ENCODE results near the gene SNORC. TPM values are rescaled to one million over a fixed set of nuclear protein-coding genes. Genes with fewer than 3 reads are reported as not detected.
A peak's percentile ranks its signal among the peaks of the same experiment; 100 is the strongest.

SNORC gene
- total and polyA plus RNA-seq, 2 of the 13 experiments (the other 11 are each of a cell fraction or from before 2014, with no cell fraction given) = 59.1 to 86.1 TPM

DNA sequence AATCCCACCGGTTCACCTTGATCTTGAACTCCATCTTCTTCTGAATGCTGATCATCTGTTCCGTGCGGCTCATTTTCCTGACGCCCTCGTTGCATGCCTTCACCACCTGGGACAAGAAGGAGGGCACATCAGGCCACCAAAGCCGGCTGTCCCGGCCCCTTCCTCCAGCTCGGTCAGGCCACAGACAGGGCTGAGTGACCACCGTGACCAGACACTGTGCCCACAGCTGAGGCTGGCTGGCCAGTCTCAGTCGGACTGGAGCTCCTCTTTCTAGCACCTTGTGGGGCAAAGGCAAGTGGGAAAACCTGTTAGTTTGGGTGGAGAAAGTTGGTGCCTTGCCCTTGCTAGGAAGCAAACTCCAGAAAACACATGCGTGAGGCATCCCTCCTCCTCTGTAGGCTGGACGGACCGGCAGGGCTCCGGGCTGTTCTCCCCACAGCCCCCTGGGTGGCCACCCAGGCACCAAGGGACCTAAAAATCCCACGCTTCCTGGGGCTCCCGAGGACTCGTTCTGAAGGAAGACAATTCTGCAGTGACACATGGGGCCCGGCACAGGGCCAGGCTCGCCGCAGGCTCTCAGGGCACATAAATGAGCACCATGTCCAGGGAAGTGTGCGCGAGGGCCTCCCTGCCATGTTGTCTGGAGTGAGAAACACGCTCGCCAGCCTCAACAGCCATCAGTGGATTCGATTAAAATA is 15.3 kb downstream of the SNORC start:
- Histone ChIP-seq H3K9ac (ENCODE audit: insufficient read depth, low read depth, low read length) (no peak overlapping the region), H3K4me2 (ENCODE audit: low read depth, low read length) (no peak overlapping the region), H3K9me3 (ENCODE audit: low read length) (no peaks in the 10 kb centered on the region), H3K4me3 (replicated peaks in 1 of 3; ENCODE audit: insufficient read depth in 1 of 3, low read depth in 2 of 3, low read length in 3 of 3) (no peak overlapping the region), H3K27ac (ENCODE audit: extremely low read length, insufficient read depth, low read length) (no peak overlapping the region), H3K79me2 (ENCODE audit: insufficient read depth, low read length) (no peaks in the 10 kb centered on the region), H3K36me3 (replicated peaks in 1 of 2; ENCODE audit: control insufficient read depth in 1 of 2, insufficient read depth in 2 of 2, low read length in 2 of 2) (peaks cover 10 to 28% of the 10 kb centered on the region in 2 experiments), H3K4me1 (ENCODE audit: insufficient read depth, low read length) (peaks cover 12% of the 10 kb centered on the region; the same call in 1 of the 2 replicates), H4K20me1 (ENCODE audit: insufficient read depth, low read length) (peaks cover 3% of the 10 kb centered on the region; the same call in 1 of the 2 replicates), H2AFZ (ENCODE audit: low read length) (no peak overlapping the region), H3K27me3 (ENCODE audit: control insufficient read depth in 1 of 2, insufficient read depth in 2 of 2, low read length in 2 of 2) (no peaks in the 10 kb centered on the region)
- BruUV-seq (replicated peaks) = no TSS peak
- FAIRE-seq (no peak), DNase-seq (ENCODE audit: low spot score) (no peak), ATAC-seq (no peak)
- CTCF ChIA-PET (ENCODE audit: low intra/inter-chr PET ratio, low total read pairs) = no interaction called here
- intact Hi-C loops (cut with micrococcal nuclease; ENCODE audit: unreplicated experiment) = no loop called here
- POLR2A ChIA-PET = interaction anchor here (1.7 kb wide), 1 partner anchor 29 kb away, joined by 5 read pairs; no protein-coding TSS in a partner anchor
- in situ Hi-C loops (cut with HindIII; ENCODE audit: extremely low pct_ligation_motif_present, low pct_unique_long_range_greater_than_20kb) = no loop called here
- 90% methylated on average over 21 of the region's 25 CpGs for WGBS (ENCODE audit: low lambda C conversion rate)
- no peak for TF ChIP-seq GLI4 (CRISPR knock-in tag; IDR thresholded peaks at IDR 0.05; ENCODE audit: borderline replicate concordance)
- TF ChIP-seq, protein P1, sequence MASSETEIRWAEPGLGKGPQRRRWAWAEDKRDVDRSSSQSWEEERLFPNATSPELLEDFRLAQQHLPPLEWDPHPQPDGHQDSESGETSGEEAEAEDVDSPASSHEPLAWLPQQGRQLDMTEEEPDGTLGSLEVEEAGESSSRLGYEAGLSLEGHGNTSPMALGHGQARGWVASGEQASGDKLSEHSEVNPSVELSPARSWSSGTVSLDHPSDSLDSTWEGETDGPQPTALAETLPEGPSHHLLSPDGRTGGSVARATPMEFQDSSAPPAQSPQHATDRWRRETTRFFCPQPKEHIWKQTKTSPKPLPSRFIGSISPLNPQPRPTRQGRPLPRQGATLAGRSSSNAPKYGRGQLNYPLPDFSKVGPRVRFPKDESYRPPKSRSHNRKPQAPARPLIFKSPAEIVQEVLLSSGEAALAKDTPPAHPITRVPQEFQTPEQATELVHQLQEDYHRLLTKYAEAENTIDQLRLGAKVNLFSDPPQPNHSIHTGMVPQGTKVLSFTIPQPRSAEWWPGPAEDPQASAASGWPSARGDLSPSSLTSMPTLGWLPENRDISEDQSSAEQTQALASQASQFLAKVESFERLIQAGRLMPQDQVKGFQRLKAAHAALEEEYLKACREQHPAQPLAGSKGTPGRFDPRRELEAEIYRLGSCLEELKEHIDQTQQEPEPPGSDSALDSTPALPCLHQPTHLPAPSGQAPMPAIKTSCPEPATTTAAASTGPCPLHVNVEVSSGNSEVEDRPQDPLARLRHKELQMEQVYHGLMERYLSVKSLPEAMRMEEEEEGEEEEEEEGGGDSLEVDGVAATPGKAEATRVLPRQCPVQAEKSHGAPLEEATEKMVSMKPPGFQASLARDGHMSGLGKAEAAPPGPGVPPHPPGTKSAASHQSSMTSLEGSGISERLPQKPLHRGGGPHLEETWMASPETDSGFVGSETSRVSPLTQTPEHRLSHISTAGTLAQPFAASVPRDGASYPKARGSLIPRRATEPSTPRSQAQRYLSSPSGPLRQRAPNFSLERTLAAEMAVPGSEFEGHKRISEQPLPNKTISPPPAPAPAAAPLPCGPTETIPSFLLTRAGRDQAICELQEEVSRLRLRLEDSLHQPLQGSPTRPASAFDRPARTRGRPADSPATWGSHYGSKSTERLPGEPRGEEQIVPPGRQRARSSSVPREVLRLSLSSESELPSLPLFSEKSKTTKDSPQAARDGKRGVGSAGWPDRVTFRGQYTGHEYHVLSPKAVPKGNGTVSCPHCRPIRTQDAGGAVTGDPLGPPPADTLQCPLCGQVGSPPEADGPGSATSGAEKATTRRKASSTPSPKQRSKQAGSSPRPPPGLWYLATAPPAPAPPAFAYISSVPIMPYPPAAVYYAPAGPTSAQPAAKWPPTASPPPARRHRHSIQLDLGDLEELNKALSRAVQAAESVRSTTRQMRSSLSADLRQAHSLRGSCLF (CRISPR knock-in tag; IDR thresholded peaks at IDR 0.05; ENCODE audit: borderline replicate concordance) = no peak
- TF ChIP-seq SAFB2 (CRISPR knock-in tag; IDR thresholded peaks at IDR 0.05; ENCODE audit: borderline replicate concordance, low read depth) = no peak
- TF ChIP-seq ZBTB39 (CRISPR knock-in tag; IDR thresholded peaks at IDR 0.05) = no peak
- no peak for TF ChIP-seq ZNF550 (CRISPR knock-in tag; IDR thresholded peaks at IDR 0.05; ENCODE audit: borderline replicate concordance)
- peak; percentile 7 for TF ChIP-seq AGO2 (optimal IDR thresholded peaks at IDR 0.05; ENCODE audit: low read depth, low read length)
- TF ChIP-seq FOXO4 (CRISPR knock-in tag; conservative IDR thresholded peaks at IDR 0.05) = no peak
- TF ChIP-seq, protein P2, sequence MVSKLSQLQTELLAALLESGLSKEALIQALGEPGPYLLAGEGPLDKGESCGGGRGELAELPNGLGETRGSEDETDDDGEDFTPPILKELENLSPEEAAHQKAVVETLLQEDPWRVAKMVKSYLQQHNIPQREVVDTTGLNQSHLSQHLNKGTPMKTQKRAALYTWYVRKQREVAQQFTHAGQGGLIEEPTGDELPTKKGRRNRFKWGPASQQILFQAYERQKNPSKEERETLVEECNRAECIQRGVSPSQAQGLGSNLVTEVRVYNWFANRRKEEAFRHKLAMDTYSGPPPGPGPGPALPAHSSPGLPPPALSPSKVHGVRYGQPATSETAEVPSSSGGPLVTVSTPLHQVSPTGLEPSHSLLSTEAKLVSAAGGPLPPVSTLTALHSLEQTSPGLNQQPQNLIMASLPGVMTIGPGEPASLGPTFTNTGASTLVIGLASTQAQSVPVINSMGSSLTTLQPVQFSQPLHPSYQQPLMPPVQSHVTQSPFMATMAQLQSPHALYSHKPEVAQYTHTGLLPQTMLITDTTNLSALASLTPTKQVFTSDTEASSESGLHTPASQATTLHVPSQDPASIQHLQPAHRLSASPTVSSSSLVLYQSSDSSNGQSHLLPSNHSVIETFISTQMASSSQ (IDR thresholded peaks at IDR 0.05; ENCODE audit: low read depth) = no peak
- TF ChIP-seq, protein P2 (CRISPR knock-in tag; IDR thresholded peaks at IDR 0.05; ENCODE audit: borderline replicate concordance) = no peak
- TF ChIP-seq SUZ12 (IDR thresholded peaks at IDR 0.05; ENCODE audit: low read depth, low read length) = no peak
